PFSK-1 (cell line): Measurements from ENCODE around the gene TAGLN.

Experiments used
- POLR2AphosphoS5 ChIP-seq: IDR thresholded peaks from 2 replicates; pipeline ENCODE4 v1.6.1; 2012; ENCODE audit warnings: low read depth, mild to moderate bottlenecking, control low read depth, low read length, moderate library complexity
- SIN3A ChIP-seq: IDR thresholded peaks from 2 replicates; pipeline ENCODE4 v1.6.1; 2012; ENCODE audit warnings: mild to moderate bottlenecking, low read length, moderate library complexity, borderline replicate concordance; ENCODE audit not compliant: insufficient read depth
- TAF1 ChIP-seq: IDR thresholded peaks from 2 replicates; pipeline ENCODE4 v1.6.1; 2012; ENCODE audit warnings: low read length, control low read depth, borderline replicate concordance; ENCODE audit not compliant: insufficient read depth
- TF ChIP-seq, protein P1 (sequence below), 2 experiments: IDR thresholded peaks; 2 replicates each; pipeline versions ENCODE4 v1.6.1 to v1.8.0; 2011 to 2012; ENCODE audit warnings: low read depth in 2 of 2, low read length in 2 of 2, control low read depth in 1 of 2, inconsistent platforms in 1 of 2, mild to moderate bottlenecking in 1 of 2, moderate library complexity in 1 of 2; ENCODE audit not compliant: insufficient read depth in 1 of 2

DNA sequence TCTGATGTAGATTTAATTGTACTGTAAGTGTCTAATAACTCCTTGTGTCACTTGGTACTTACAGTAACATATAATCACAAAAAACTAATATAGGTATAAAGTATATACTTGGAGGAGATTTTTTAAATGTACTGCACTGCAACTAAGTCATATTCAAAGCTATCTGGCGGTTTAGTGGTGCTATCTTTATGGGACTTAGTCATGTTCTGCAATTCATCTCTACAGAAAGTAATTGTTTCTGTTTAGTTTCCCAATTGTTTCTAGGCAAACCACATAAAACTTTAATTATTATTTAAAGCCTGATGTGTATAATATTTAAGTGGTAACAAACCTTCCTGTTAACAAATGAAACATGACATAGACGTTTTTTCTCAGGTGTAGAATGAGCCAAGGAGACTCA, 47.1 kb upstream of the TAGLN start:
- TF ChIP-seq POLR2AphosphoS5 = no peak
- TF ChIP-seq, protein P1, sequence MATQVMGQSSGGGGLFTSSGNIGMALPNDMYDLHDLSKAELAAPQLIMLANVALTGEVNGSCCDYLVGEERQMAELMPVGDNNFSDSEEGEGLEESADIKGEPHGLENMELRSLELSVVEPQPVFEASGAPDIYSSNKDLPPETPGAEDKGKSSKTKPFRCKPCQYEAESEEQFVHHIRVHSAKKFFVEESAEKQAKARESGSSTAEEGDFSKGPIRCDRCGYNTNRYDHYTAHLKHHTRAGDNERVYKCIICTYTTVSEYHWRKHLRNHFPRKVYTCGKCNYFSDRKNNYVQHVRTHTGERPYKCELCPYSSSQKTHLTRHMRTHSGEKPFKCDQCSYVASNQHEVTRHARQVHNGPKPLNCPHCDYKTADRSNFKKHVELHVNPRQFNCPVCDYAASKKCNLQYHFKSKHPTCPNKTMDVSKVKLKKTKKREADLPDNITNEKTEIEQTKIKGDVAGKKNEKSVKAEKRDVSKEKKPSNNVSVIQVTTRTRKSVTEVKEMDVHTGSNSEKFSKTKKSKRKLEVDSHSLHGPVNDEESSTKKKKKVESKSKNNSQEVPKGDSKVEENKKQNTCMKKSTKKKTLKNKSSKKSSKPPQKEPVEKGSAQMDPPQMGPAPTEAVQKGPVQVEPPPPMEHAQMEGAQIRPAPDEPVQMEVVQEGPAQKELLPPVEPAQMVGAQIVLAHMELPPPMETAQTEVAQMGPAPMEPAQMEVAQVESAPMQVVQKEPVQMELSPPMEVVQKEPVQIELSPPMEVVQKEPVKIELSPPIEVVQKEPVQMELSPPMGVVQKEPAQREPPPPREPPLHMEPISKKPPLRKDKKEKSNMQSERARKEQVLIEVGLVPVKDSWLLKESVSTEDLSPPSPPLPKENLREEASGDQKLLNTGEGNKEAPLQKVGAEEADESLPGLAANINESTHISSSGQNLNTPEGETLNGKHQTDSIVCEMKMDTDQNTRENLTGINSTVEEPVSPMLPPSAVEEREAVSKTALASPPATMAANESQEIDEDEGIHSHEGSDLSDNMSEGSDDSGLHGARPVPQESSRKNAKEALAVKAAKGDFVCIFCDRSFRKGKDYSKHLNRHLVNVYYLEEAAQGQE (IDR thresholded peaks at IDR 0.05; ENCODE audit: insufficient read depth in 1 of 2, low read depth in 2 of 2, low read length in 2 of 2) = no peak
- no peak for TF ChIP-seq TAF1
- no peak for TF ChIP-seq SIN3A
